K562 (cell line): ENCODE results near the gene ST7. TPM values are rescaled to one million over a fixed set of nuclear protein-coding genes. Genes with fewer than 3 reads are reported as not detected.

Experiments used
- ATAC-seq: fragments of 200-7000 bp; cut with Tn5 transposase; 3 replicates; pipeline ENCODE4 v1.9.1; 2020; ENCODE audit warnings: moderate library complexity
- BruUV-seq: library from RNA; stranded (reverse); fragments of 400-500 nt; replicated peaks from 2 replicates; lab custom pipeline; 2021; lab: Mats Ljungman, UMichigan
- CTCF ChIA-PET: fragments of 300-600 bp; formaldehyde crosslinking; extraction: SDS; loops from one replicate; lab custom pipeline; 2021; ENCODE audit warnings: low intra/inter-chr PET ratio; lab: Yijun Ruan, JAX
- POLR2A ChIA-PET: fragments of 300-600, 350-650 bp; sonication (Branson Sonifier 250); formaldehyde crosslinking; extraction: SDS; loops from one replicate; lab custom pipeline; 2021; ENCODE audit warnings: antibody characterized with exemption, inconsistent platforms; lab: Yijun Ruan, JAX
- DNase-seq, 4 experiments: peaks; one replicate each; pipeline versions ENCODE4 v3.0.0 to v3.0.0-alpha.2; 2011 to 2018; ENCODE audit warnings: low spot score in 3 of 4, mixed read lengths in 3 of 4; ENCODE audit errors: extremely low read depth in 1 of 4
- FAIRE-seq: peaks from 2 replicates; lab custom pipeline; 2011; peaks lifted over from hg19 to GRCh38; lab: Jason Lieb, UNC
- H2AFZ ChIP-seq: 2 replicates; pipeline ENCODE4 v1.6.0; 2011; ENCODE audit warnings: low read depth, low read length, control low read depth, inconsistent platforms
- H3K27ac ChIP-seq: fragments of 200-600 bp; 3 replicates; pipeline ENCODE4 v1.8.0; 2011; ENCODE audit warnings: low read depth, mild to moderate bottlenecking, control low read depth, inconsistent platforms, low read length, moderate library complexity, mixed read lengths; ENCODE audit errors: extremely low read depth
- H3K27me3 ChIP-seq, 2 experiments: fragments of 300-600 bp in 1 of 2; 2 replicates in 1 of 2; 3 replicates in 1 of 2; pipeline versions ENCODE4 v1.6.0 to v1.8.0; 2011; ENCODE audit warnings: inconsistent platforms in 2 of 2, low read length in 2 of 2, mild to moderate bottlenecking in 1 of 2, mixed read lengths in 1 of 2, moderate library complexity in 1 of 2; ENCODE audit not compliant: control insufficient read depth in 2 of 2, insufficient read depth in 2 of 2
- H3K36me3 ChIP-seq: fragments of 300-600 bp; 3 replicates; pipeline ENCODE4 v1.8.0; 2011; ENCODE audit warnings: mild to moderate bottlenecking, low read length, inconsistent platforms; ENCODE audit not compliant: control insufficient read depth, insufficient read depth
- H3K4me1 ChIP-seq, 2 experiments: fragments of 200-600 bp in 1 of 2; replicated peaks in 1 of 2; 2 replicates in 1 of 2; 3 replicates in 1 of 2; pipeline versions ENCODE4 v1.5.1 to v1.8.0; 2011; ENCODE audit warnings: inconsistent platforms in 2 of 2, low read length in 2 of 2, mild to moderate bottlenecking in 1 of 2, mixed read lengths in 1 of 2, moderate library complexity in 1 of 2; ENCODE audit not compliant: control insufficient read depth in 2 of 2, insufficient read depth in 2 of 2
- H3K4me2 ChIP-seq: 2 replicates; pipeline ENCODE4 v1.6.1; 2011; ENCODE audit warnings: low read length, control low read depth, inconsistent platforms, mixed read lengths; ENCODE audit not compliant: insufficient read depth
- H3K4me3 ChIP-seq: fragments of 200-600 bp; sonication (generic), shearing (Covaris generic); 2 replicates; pipeline ENCODE4 v1.5.1; 2016; ENCODE audit warnings: control low read depth, inconsistent platforms
- H3K79me2 ChIP-seq: fragments of 200-600 bp; 3 replicates; pipeline ENCODE4 v1.8.0; 2011; ENCODE audit warnings: low read length, inconsistent platforms; ENCODE audit not compliant: control insufficient read depth, insufficient read depth
- H3K9ac ChIP-seq, 2 experiments: 2 replicates each; pipeline versions ENCODE4 v1.6.0 to v1.6.1; 2011; ENCODE audit warnings: low read depth in 2 of 2, low read length in 2 of 2, control low read depth in 1 of 2, inconsistent platforms in 1 of 2, mild to moderate bottlenecking in 1 of 2, mixed read lengths in 1 of 2; ENCODE audit not compliant: insufficient read depth in 1 of 2
- H3K9me1 ChIP-seq: one replicate; pipeline ENCODE4 v1.6.0; 2011; ENCODE audit warnings: inconsistent platforms, mild to moderate bottlenecking, low read length, moderate library complexity; ENCODE audit not compliant: control insufficient read depth, insufficient read depth
- H3K9me3 ChIP-seq: replicated peaks from 2 replicates; pipeline ENCODE4 v1.5.1; 2011; ENCODE audit warnings: low read depth, low read length, inconsistent platforms; ENCODE audit not compliant: control insufficient read depth, insufficient read depth
- H4K20me1 ChIP-seq: replicated peaks from 2 replicates; pipeline ENCODE4 v1.6.1; 2011; ENCODE audit warnings: low read length, inconsistent platforms, mixed read lengths; ENCODE audit not compliant: control insufficient read depth, insufficient read depth
- BCOR ChIP-seq: fragments of 450-650 bp; IDR thresholded peaks from 2 replicates; pipeline ENCODE4 v1.6.1; 2016
- E2F6 ChIP-seq, 2 experiments: IDR thresholded peaks; 2 replicates each; pipeline ENCODE4 v1.6.1; 2011; ENCODE audit warnings: borderline replicate concordance in 1 of 2, control low read depth in 1 of 2, low read depth in 1 of 2, low read length in 1 of 2, mild to moderate bottlenecking in 1 of 2, mixed read lengths in 1 of 2, moderate library complexity in 1 of 2; ENCODE audit not compliant: insufficient read depth in 1 of 2, insufficient read length in 1 of 2, poor library complexity in 1 of 2, severe bottlenecking in 1 of 2; ENCODE audit errors: extremely low read depth in 1 of 2
- HDAC2 ChIP-seq: fragments of 450-650 bp; IDR thresholded peaks from 2 replicates; pipeline ENCODE4 v1.6.1; 2016; ENCODE audit warnings: mild to moderate bottlenecking
- MAX ChIP-seq: sonication (generic); formaldehyde crosslinking; IDR thresholded peaks from 2 replicates; pipeline ENCODE4 v1.9.0; 2022; ENCODE audit warnings: mild to moderate bottlenecking, missing genetic modification reagents
- MBD2 ChIP-seq: sonication (generic); IDR thresholded peaks from 2 replicates; pipeline ENCODE4 v1.6.1; 2016; ENCODE audit warnings: low read depth, borderline replicate concordance
- NBN ChIP-seq: fragments of 450-650 bp; IDR thresholded peaks from 2 replicates; pipeline ENCODE4 v1.6.1; 2016; ENCODE audit warnings: low read depth, mild to moderate bottlenecking
- NKRF ChIP-seq: fragments of 450-650 bp; IDR thresholded peaks from 2 replicates; pipeline ENCODE4 v1.6.1; 2016; ENCODE audit warnings: borderline replicate concordance
- POLR2AphosphoS5 ChIP-seq: IDR thresholded peaks from 2 replicates; pipeline ENCODE4 v1.6.1; 2011; ENCODE audit warnings: mild to moderate bottlenecking, low read depth, low read length, moderate library complexity; ENCODE audit not compliant: control insufficient read depth, insufficient read depth
- POLR2H ChIP-seq: IDR thresholded peaks from 2 replicates; pipeline ENCODE4 v1.6.1; 2016; ENCODE audit warnings: missing genetic modification characterization, low read depth, mild to moderate bottlenecking, control low read depth, missing compliant biosample characterization, moderate library complexity
- POLR3G ChIP-seq: IDR thresholded peaks from 2 replicates; pipeline ENCODE4 v1.6.1; 2011; ENCODE audit not compliant: insufficient read length, insufficient replicate concordance; ENCODE audit errors: extremely low read depth
- SIN3A ChIP-seq, 2 experiments: fragments of 150-350 bp in 1 of 2; IDR thresholded peaks; 2 replicates each; pipeline ENCODE4 v1.6.1; 2011 to 2016; ENCODE audit warnings: borderline replicate concordance in 2 of 2, low read depth in 2 of 2, low read length in 2 of 2, mild to moderate bottlenecking in 2 of 2, moderate library complexity in 2 of 2; ENCODE audit not compliant: control insufficient read depth in 1 of 2
- TAF15 ChIP-seq: fragments of 200-400 bp; formaldehyde crosslinking; IDR thresholded peaks from 2 replicates; pipeline ENCODE4 v1.6.1; 2017; ENCODE audit warnings: mild to moderate bottlenecking, low read depth, low read length, moderate library complexity
- ZMIZ1 ChIP-seq, 2 experiments: fragments of 150-350 bp in 1 of 2; IDR thresholded peaks; 2 replicates each; pipeline ENCODE4 v1.6.1; 2012 to 2016; ENCODE audit warnings: low read depth in 2 of 2, low read length in 2 of 2, mild to moderate bottlenecking in 1 of 2, moderate library complexity in 1 of 2
- ZNF174 ChIP-seq: fragments of 250-450 bp; sonication (Bioruptor Pico); IDR thresholded peaks from 2 replicates; pipeline ENCODE4 v1.4.0; 2020; ENCODE audit warnings: mild to moderate bottlenecking
- WGBS: fragments of 100-300 bp; shearing (Covaris generic); methylation state at CpG from one replicate; pipeline ENCODE4 v1.1.6; 2016; ENCODE audit warnings: low coverage, mixed read lengths; ENCODE audit not compliant: insufficient coverage; ENCODE audit errors: missing lambda C conversion rate; 5-methylcytosine and 5-hydroxymethylcytosine counted together
- in situ Hi-C: fragments of 300-500 bp; cut with MboI; formaldehyde crosslinking; loops from 4 replicates; pipeline ENCODE4 v1.15.0; 2018; ENCODE audit warnings: inconsistent platforms, mixed read lengths
- intact Hi-C: fragments of 100-400 bp; cut with micrococcal nuclease; formaldehyde crosslinking; loops from 2 replicates; pipeline ENCODE4 v1.14.2; 2022
- polyA plus RNA-seq, 8 experiments: library from polyadenylated mRNA; depleted of rRNA in 4 of 8; stranded (reverse) in 5 of 8; unstranded in 3 of 8; fragments of >200 nt; fragmentation: Nextera tagmentation in 2 of 8; fragmentation: Illumina TruSeq in 1 of 8; extraction: Ambion mirVana in 2 of 8; extraction: Trizol in 1 of 8; gene quantifications; 2 replicates each; pipeline versions ENCODE4 v1.2.1 to v1.2.3, GENCODE V29; 2011 to 2014; ENCODE audit warnings: inconsistent platforms in 1 of 8, missing spikeins in 1 of 8
- total RNA-seq, 7 experiments: library from RNA; depleted of rRNA in 6 of 7; stranded (reverse); fragments of >200 nt in 6 of 7; fragmentation: Illumina TruSeq in 2 of 7; extraction: Trizol in 2 of 7; gene quantifications; 2 replicates each; pipeline versions ENCODE4 v1.2.1 to v1.2.3, GENCODE V29; 2011 to 2021; ENCODE audit warnings: low replicate concordance in 1 of 7

The ST7 gene
- total and polyA plus RNA-seq, 9 of the 15 experiments (the other 6 are each of a cell fraction or from before 2014, with no cell fraction given), result 23.9 to 56.3 (median 36.9) TPM

GRCh38 chr7:117014673-117015133 is 61.4 kb downstream of the ST7 start:
- intact Hi-C loops (loop anchor here (2.0 to 10.0 kb wide), 4 partner anchors 60 to 800 kb away; partner anchors contain the start of genes CAPZA2 and TES), in situ Hi-C loops (no loop called here)
- peak; percentile 79 to 97 (median 89) for DNase-seq
- Histone ChIP-seq H3K4me2 (peak overlapping the region; percentile 83), H3K9ac (peak overlapping the region in 1 of 2 experiments; percentile 77; a peak in 3 of 4 replicates), H3K9me1 (no peaks in the 10 kb centered on the region), H2AFZ (peak overlapping the region; percentile 77), H3K27ac (peak overlapping the region; percentile 85), H4K20me1 (no peaks in the 10 kb centered on the region), H3K9me3 (no peaks in the 10 kb centered on the region), H3K4me1 (peaks cover 13 to 72% of the 10 kb centered on the region in 2 experiments), H3K27me3 (no peaks in the 10 kb centered on the region), H3K79me2 (peaks cover 94% of the 10 kb centered on the region), H3K36me3 (peaks cover 10% of the 10 kb centered on the region; the same call in 2 of the 3 replicates), H3K4me3 (peak overlapping the region; percentile 40)
- 0% methylated on average over 6 of the region's 6 CpGs for WGBS
- POLR2A ChIA-PET, result no interaction called here
- FAIRE-seq, result peak; percentile 93
- ATAC-seq, result peak; percentile 88
- CTCF ChIA-PET, result interaction anchor here (0.7 kb wide), 1 partner anchor 104 kb away, joined by 4 read pairs; no protein-coding TSS in a partner anchor
- BruUV-seq, result no TSS peak
- peak; percentile 14 to 64 for TF ChIP-seq E2F6 (IDR thresholded peaks at IDR 0.05; ENCODE audit: borderline replicate concordance in 1 of 2, extremely low read depth in 1 of 2, insufficient read depth in 1 of 2, insufficient read length in 1 of 2, low read depth in 1 of 2, low read length in 1 of 2, poor library complexity in 1 of 2, severe bottlenecking in 1 of 2)
- TF ChIP-seq MAX, result peak; percentile 48; the same call in 1 of the 2 replicates
- TF ChIP-seq SIN3A (IDR thresholded peaks at IDR 0.05; ENCODE audit: borderline replicate concordance in 2 of 2, control insufficient read depth in 1 of 2, low read depth in 2 of 2, low read length in 2 of 2), result peak; percentile 64 to 92; a peak in 3 of 4 replicates
- 0 out of 2 replicates have a peak, but pooled peaks have one; percentile 15 for TF ChIP-seq HDAC2
- peak; percentile 95 for TF ChIP-seq POLR2H (tag)
- peak; percentile 43; the same call in 1 of the 2 replicates for TF ChIP-seq MBD2
- TF ChIP-seq POLR3G, result no peak
- TF ChIP-seq POLR2AphosphoS5, result peak; percentile 91
- TF ChIP-seq ZNF174, result no peak
- peak in 1 of 2 experiments; percentile 71; a peak in 2 of 4 replicates for TF ChIP-seq ZMIZ1 (IDR thresholded peaks at IDR 0.05; ENCODE audit: low read depth in 2 of 2, low read length in 2 of 2)
- TF ChIP-seq BCOR, result peak; percentile 71; the same call in 1 of the 2 replicates
- peak; percentile 86 for TF ChIP-seq NBN
- no peak for TF ChIP-seq TAF15
- peak; percentile 88; the same call in 1 of the 2 replicates for TF ChIP-seq NKRF
